GM12865 (cell line): ENCODE measurements around the gene GAB2.

Experiments
- DNase-seq: peaks from one replicate; pipeline ENCODE4 v3.0.0; 2010; ENCODE audit warnings: low read depth
- H3K4me3 ChIP-seq: 2 replicates; pipeline ENCODE4 v1.5.1; 2011; ENCODE audit warnings: mild to moderate bottlenecking, low read depth, low read length, control low read depth
- CTCF ChIP-seq: IDR thresholded peaks from 2 replicates; pipeline ENCODE4 v1.5.1; 2011; ENCODE audit warnings: low read length, control low read depth, low read depth, inconsistent platforms; ENCODE audit not compliant: insufficient read depth; ENCODE audit errors: missing control alignments

The GAB2 gene

GRCh38 chr11:78372114-78372768 lies 45.4 kb downstream of the GAB2 start:
- no peak for DNase-seq
- no peak for TF ChIP-seq CTCF
- no peak overlapping the region for H3K4me3 ChIP-seq

GRCh38 chr11:78371221-78371891 lies 46.3 kb downstream of the GAB2 start:
- TF ChIP-seq CTCF = no peak
- no peak overlapping the region for H3K4me3 ChIP-seq
- DNase-seq = no peak

GRCh38 chr11:78370406-78371172 lies 47.0 kb downstream of the GAB2 start:
- no peak overlapping the region for H3K4me3 ChIP-seq
- TF ChIP-seq CTCF = no peak
- DNase-seq = no peak

- no peak overlapping the region for H3K4me3 ChIP-seq
- TF ChIP-seq CTCF = no peak
- no peak for DNase-seq
Observed at GRCh38 chr11:78365381-78365792, 52.2 kb downstream of the GAB2 start.

GRCh38 chr11:78364128-78364751 lies 53.4 kb downstream of the GAB2 start:
- TF ChIP-seq CTCF = no peak
- H3K4me3 ChIP-seq = no peak overlapping the region
- no peak for DNase-seq

GRCh38 chr11:78363024-78363619 lies 54.5 kb downstream of the GAB2 start:
- DNase-seq = no peak
- H3K4me3 ChIP-seq = no peak overlapping the region
- no peak for TF ChIP-seq CTCF
